SK-N-SH treated with all-trans-retinoic acid at 6 μM for 48 hours (cell line): ENCODE results near the gene RERE.
"Not testable (repeated sequence)": the region's sequence is repeated elsewhere in the genome, so short reads cannot be mapped to it uniquely, and the experiment has no call there.

ENCODE experiments used
- ZFP3 ChIP-seq: fragments of 250-450 bp; sonication (Bioruptor Pico); IDR thresholded peaks from 2 replicates; pipeline ENCODE4 v1.5.0; 2020; ENCODE audit warnings: mild to moderate bottlenecking, moderate library complexity
- ZFP30 ChIP-seq: fragments of 450-650 bp; formaldehyde crosslinking; IDR thresholded peaks from 2 replicates; pipeline ENCODE4 v1.5.0; 2022; ENCODE audit warnings: mild to moderate bottlenecking, moderate library complexity
- ZNF565 ChIP-seq: fragments of 450-650 bp; formaldehyde crosslinking; conservative IDR thresholded peaks from 2 replicates; pipeline ENCODE4 v1.5.0; 2020; ENCODE audit warnings: low read depth, mild to moderate bottlenecking, moderate library complexity
- ZNF8 ChIP-seq: fragments of 450-650 bp; formaldehyde crosslinking; IDR thresholded peaks from 2 replicates; pipeline ENCODE4 v1.5.0; 2020; ENCODE audit warnings: mild to moderate bottlenecking, moderate library complexity
- TF ChIP-seq, protein P1 (sequence below): fragments of 250-450 bp; sonication (Bioruptor Pico); IDR thresholded peaks from 2 replicates; pipeline ENCODE4 v1.8.0; 2020; ENCODE audit warnings: mild to moderate bottlenecking, moderate library complexity, borderline replicate concordance

DNA sequence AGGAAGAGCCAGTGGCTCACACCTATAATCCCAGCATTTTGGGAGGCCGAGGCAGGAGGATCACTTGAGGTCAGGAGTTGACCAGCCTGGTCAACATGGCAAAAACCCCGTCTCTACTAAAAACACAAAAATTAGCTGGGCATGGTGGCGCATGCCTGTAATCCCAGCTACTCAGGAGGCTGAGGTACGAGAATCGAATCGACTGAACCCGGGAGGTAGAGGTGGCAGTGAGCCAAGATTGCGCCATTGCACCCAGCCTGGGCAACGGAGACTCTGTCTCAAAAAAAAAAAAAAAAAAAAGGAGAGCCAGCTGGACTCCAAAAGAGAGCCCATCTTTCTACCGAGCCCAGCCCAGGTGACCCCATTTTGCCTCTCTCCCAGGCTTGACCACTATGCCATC, 13.3 kb upstream of the RERE start:
- not testable (repeated sequence) for TF ChIP-seq ZFP3, ZFP30, ZNF8, ZNF565 (CRISPR knock-in tag)
- TF ChIP-seq, protein P1, sequence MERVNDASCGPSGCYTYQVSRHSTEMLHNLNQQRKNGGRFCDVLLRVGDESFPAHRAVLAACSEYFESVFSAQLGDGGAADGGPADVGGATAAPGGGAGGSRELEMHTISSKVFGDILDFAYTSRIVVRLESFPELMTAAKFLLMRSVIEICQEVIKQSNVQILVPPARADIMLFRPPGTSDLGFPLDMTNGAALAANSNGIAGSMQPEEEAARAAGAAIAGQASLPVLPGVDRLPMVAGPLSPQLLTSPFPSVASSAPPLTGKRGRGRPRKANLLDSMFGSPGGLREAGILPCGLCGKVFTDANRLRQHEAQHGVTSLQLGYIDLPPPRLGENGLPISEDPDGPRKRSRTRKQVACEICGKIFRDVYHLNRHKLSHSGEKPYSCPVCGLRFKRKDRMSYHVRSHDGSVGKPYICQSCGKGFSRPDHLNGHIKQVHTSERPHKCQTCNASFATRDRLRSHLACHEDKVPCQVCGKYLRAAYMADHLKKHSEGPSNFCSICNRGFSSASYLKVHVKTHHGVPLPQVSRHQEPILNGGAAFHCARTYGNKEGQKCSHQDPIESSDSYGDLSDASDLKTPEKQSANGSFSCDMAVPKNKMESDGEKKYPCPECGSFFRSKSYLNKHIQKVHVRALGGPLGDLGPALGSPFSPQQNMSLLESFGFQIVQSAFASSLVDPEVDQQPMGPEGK (CRISPR knock-in tag), result not testable (repeated sequence)
